ENCODE measurements around the gene ASH1L. TPM values are rescaled to one million over a fixed set of nuclear protein-coding genes. Genes with fewer than 3 reads are reported as not detected.
A peak's percentile ranks its signal among the peaks of the same experiment; 100 is the strongest.
"Not testable (repeated sequence)": the region's sequence is repeated elsewhere in the genome, so short reads cannot be mapped to it uniquely, and the experiment has no call there.

ASH1L gene
- total RNA-seq, 1 experiment from 2014 or later: 21.2 TPM

DNA sequence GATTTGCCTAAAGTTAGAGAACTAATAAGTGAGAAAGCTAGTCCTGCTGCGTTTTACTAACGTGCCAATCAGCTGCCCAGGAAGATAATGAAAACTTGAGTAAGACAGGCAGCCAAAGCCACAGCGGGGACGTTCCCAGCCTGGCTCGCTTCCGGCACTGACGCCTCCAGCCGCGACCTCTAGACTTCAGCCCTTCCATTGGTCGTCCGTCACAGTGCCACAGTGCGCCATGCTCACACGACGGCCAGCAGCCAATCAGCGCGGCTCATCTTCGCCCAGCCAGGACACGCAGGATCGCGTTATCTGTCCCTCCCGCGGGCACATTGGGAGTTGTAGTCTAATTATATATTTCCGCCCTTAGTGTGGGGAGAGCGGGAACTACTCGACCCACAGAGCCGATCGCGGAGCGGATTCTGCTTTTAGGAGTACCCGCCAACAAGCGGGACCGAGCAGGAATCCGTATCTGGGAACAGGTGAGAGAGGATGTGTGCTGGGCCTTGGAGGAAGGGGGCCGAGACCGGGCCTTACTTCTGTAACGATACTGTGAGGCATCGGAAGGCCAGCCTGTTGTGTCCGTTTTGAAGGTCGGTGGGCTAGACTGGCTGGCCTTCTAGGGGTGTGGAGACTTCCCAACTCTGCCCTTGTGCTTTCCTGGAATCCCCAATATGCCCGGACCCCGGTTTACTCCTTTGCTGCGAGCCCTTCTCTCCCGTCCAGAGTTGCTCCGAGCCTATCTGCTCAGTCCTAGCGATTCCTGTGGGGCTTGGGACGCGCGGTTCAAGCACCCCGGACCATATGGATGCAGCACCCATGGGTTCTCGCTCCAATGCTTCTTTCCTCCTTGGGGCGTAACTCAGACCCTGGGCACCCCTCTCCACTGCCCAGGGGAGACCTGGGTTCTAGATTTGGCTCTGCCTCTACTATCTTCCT is 253.8 kb downstream of the ASH1L start, which contains the start of gene FDPS:
TSS of gene FDPS (plus strand) at position 374 of the 930 bp plus-strand sequence. CDS start 924 bp downstream, outside the sequence.
- DNase-seq (ENCODE audit: low read depth, low spot score): peak; percentile 100
- in situ Hi-C loops (cut with HindIII; ENCODE audit: low pct_unique_long_range_greater_than_20kb, low sequenced_read_pairs): no loop called here

DNA sequence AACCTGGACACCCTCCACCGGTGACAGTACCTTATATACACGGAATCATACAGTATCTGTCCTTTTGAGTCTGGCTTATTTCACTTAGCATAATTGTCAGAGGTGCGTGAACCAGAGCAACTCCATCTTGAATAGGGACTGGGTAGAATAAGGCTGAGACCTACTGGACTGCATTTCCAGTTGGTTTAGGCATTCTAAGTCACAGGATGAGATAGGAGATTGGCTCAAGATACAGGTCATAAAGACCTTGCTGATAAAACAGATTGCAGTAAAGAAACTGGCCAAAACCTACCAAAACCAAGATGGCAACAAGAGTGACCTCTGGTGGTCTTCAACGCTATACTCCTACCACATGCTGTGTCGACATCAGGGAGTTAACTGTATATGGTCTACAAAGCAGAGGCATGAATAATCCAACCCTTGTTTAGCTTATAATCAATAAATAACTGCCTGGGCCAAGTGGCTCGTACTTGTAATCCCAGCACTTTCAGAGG is 255.3 kb downstream of the ASH1L start:
- DNase-seq (ENCODE audit: low read depth, low spot score): peak; percentile 85

DNA sequence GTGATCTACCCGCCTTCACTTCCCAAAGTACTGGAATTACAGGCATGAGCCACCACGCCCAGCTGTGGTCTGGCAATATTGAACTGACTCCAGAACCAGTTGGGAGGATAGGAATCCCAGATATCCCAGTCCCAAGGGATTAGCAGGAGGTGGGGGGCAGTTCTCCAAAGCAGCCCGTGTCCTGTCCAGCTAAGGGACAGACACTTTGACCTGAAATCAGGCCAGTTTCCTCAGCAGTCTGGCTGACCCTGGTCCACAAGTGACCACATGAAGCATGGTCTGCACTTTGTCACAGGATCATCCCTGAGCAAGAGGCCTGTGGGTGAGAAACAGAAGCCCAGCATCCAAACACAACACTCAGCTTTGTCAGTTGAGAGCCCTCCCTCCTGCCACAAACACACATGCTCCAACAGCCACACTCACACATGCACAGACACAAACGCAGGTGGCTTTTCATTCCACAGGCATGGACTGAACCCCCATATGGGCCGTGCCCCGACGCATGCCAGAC is 256.7 kb downstream of the ASH1L start:
- in situ Hi-C loops (cut with HindIII; ENCODE audit: low pct_unique_long_range_greater_than_20kb, low sequenced_read_pairs): no loop called here
- DNase-seq (ENCODE audit: low read depth, low spot score): no peak

More for the DNA sequence above, 255.3 kb downstream of the ASH1L start:
- in situ Hi-C loops (cut with HindIII; ENCODE audit: low pct_unique_long_range_greater_than_20kb, low sequenced_read_pairs): no loop called here

DNA sequence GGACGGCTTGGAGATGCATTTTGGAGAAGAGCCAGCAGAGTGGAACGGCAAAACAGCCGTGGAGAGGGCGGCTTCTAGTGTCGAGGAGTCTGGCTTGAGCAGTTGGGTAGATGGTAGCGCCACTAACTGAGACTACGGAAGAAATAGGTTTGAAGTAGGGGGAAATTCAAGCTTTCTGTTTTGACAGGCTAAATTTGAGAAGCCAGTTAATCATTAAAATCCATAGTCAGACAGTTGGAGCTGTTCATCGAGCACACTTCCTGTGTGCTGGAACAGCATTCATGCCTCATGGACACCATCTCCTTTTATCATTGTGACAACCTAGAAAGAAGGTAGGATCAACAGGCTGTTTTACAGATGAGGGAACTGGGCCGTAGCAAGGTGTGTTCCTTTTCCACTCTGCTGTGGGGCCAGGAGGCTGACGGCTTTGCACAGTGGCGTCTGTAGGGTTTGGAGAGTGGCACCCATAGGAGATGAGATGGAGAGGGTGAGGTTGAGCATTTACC is 258.0 kb downstream of the ASH1L start:
- in situ Hi-C loops (cut with HindIII; ENCODE audit: low pct_unique_long_range_greater_than_20kb, low sequenced_read_pairs): no loop called here
- DNase-seq (ENCODE audit: low read depth, low spot score): no peak

DNA sequence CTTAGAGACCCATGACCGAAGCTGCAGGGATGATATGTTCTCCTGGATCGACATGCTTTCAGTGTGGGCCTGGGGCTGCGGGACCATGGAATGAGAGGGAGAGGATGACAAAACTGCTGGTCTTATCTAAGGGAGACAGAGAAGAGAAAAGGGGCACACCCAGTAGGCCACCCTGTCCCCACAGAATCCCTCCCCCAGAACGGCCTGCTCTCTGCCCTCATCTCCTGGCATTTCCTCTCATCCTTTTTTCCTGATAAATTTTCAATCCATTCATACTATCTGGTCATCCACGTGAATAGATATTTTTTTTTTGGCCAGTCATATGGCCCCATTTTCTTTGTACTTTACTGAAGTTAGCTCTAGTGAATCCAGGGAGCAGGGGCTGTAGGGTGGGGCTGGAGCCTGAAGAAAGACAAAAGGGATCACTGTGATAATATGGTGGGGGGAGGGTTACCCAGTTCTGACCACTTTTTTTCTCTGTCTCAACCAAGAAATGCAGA is 261.2 kb downstream of the ASH1L start, which contains the start of gene PKLR:
TSS of gene PKLR (minus strand) at position 97 of the 500 bp plus-strand sequence. CDS start at position 54, 43 bp downstream.
- DNase-seq (ENCODE audit: low read depth, low spot score): no peak
- in situ Hi-C loops (cut with HindIII; ENCODE audit: low pct_unique_long_range_greater_than_20kb, low sequenced_read_pairs): no loop called here

DNA sequence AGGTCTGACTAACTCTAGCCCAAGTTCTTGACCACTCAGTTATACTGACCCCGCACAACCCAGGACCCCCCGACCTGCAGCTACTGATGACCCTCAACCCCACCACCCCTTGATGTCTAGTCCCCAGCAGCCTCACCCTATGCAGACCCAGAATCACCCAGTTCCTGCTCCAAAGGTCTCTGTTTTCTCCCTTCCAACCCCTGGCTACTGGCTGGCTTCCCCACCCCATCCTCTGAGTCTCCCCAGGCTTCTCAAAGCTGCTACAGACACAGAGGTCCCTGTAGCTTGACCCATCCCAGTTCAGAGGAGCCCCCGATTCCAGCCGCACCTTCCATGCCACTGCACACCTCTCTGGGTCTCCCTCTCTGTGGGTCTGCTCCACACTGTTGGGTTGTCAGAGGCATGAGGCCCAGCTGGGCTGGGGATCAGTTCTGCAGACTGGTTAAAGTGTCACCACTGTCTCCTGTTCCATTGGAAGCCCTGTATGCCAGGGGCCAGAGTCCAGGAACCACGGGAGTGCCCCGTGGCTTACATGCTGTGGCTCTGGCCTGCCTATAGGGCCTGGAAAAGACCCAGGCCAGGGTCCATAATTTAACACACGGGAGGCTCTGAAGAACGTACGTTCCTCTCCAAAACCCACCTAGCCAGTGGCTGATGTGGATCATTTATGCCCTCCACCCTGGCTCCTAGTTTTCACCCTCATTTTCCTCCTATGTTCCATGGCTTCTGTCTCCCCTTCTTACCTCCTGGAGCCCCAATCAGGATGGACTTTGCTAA is 261.9 kb downstream of the ASH1L start:
- DNase-seq (ENCODE audit: low read depth, low spot score): no peak
- in situ Hi-C loops (cut with HindIII; ENCODE audit: low pct_unique_long_range_greater_than_20kb, low sequenced_read_pairs): no loop called here

DNA sequence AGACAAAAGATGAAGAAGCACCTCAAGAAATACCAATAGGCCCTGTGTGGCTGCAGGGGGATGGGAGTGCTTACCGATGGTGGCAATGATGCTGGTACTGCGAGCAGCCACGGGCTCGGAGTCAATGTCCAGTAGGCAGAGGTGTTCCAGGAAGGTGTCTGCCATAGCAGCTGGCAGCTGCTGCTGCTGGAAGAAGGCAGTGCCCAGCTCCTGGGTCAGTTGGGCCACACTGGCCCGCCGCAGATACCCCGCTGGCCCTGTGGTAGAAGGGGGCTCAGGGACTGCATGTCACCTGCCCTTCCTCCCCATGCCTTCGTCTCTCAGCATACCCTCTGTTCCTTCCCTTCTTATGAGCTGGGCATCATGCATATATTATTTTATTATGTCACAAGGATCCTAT is 262.6 kb downstream of the ASH1L start:
- in situ Hi-C loops (cut with HindIII; ENCODE audit: low pct_unique_long_range_greater_than_20kb, low sequenced_read_pairs): no loop called here
- DNase-seq (ENCODE audit: low read depth, low spot score): no peak

DNA sequence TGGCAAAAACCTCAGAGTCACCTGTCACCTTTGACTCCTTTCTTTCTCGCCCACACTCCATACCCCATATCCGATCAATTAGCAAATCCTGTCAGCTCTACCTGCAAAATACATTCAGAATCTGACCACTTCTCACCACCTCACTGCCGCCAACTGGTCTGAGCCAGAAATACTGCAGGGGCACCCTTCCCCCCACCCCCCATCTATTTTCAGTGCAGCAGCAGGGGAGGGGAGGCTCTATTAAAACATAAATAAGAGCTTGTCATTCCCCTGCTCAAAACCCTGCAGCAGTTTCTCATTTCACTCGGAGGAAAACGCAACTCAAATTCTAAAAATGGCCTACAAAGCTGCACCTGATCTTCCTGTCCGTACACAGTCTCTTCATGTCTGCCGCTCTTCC is 265.2 kb downstream of the ASH1L start:
- DNase-seq (ENCODE audit: low read depth, low spot score): no peak
- in situ Hi-C loops (cut with HindIII; ENCODE audit: low pct_unique_long_range_greater_than_20kb, low sequenced_read_pairs): no loop called here

DNA sequence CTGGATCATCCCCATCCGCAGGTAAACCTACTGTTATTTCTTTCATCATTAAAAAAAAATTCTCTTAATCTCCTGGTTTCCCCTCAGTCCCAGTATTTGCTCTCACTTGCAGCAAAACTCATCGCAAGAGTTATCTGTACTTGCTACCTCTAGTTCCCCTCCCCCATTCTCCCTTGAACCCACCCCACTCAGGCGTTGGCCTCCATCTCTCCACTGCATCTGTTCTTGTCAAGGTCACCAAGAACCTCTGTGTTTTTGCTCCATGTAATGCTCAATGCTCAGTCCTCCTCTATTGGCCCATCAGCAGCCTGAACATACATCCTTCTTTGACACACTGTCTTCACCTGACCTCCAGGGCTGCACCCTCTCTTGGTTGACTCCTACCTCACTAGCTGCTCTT is 265.9 kb downstream of the ASH1L start:
- DNase-seq (ENCODE audit: low read depth, low spot score): no peak
- in situ Hi-C loops (cut with HindIII; ENCODE audit: low pct_unique_long_range_greater_than_20kb, low sequenced_read_pairs): no loop called here

DNA sequence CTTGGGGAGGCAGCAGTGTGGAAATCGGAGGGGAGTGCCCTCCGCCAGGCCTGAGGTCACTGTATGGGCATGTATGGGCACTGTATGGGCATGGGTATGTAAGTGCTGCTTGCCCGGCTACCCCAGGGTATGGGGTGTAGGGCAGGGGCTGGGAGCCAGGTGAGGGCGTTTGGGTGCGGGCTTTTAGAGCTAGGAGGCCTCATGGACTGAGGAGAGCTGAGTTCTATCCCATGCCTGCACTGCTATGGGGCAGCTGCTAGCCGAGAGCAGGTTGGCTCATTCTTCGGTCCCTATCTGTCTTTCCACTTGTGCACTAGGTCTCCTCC is 266.7 kb downstream of the ASH1L start:
- in situ Hi-C loops (cut with HindIII; ENCODE audit: low pct_unique_long_range_greater_than_20kb, low sequenced_read_pairs): no loop called here
- DNase-seq (ENCODE audit: low read depth, low spot score): no peak

DNA sequence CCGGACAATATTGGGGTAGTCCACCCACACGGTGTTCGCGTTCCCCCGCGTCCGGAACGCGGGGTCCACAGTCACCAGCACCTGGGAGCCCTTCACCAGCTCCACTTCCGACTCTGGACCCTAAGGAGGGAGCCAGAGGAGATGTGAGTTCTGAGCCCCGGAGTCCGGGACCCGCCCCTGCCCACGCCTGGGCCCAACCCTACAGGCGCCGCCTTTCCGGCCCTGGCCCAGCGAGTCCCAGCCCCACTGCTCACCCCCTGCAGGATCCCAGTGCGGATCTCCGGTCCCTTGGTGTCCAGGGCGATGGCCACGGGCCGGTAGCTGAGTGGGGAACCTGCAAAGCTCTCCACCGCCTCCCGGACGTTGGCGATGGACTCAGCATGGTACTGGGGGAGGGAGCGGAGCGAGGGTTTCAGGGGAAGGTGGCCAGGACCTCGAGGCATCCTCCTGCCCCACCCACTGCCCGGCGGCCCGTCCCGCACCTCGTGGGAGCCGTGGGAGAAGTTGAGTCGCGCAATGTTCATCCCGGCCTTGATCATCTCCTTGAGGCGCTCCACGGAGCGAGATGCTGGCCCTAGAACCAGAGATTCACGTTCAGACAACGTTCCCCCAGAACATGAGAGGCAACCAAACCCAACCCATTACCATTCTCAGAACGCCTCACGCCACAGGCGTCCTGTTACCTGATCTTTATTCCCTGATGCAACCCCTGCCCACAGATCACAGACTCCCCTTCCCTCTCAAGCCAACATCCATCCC is 267.2 kb downstream of the ASH1L start:
- in situ Hi-C loops (cut with HindIII; ENCODE audit: low pct_unique_long_range_greater_than_20kb, low sequenced_read_pairs): no loop called here
- DNase-seq (ENCODE audit: low read depth, low spot score): no peak

DNA sequence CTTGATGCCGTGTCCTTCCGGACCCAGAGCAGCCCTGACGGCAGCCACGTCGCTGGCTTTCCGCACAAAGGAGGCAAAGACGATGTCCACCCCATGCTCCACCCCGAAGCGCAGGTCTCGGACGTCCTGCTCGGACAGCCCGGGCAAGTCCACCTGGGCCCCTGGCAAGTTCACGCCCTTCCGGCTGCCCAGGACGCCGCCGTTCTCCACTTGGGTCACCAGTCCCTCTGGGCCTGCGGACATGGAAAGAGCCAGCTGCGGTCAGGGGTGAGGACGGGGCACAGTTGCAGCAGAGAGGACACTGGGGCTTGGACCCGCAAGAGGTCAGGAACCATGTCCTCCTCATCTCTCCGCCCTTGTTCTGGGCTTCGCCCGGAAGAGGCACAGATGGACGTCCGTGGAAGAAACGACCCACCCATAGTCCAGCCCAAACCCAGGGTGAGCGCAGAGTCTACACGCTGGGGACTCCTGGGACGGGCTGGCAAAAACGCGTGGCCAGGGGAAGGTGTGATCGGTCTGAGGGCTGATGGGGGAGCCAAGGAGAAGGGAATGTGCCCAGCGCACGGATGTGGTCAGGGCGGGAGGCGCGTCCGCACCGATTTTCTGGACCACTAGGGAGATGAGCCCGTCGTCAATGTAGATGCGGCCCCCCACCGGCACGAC is 268.0 kb downstream of the ASH1L start:
- in situ Hi-C loops (cut with HindIII; ENCODE audit: low pct_unique_long_range_greater_than_20kb, low sequenced_read_pairs): no loop called here
- DNase-seq (ENCODE audit: low read depth, low spot score): no peak

DNA sequence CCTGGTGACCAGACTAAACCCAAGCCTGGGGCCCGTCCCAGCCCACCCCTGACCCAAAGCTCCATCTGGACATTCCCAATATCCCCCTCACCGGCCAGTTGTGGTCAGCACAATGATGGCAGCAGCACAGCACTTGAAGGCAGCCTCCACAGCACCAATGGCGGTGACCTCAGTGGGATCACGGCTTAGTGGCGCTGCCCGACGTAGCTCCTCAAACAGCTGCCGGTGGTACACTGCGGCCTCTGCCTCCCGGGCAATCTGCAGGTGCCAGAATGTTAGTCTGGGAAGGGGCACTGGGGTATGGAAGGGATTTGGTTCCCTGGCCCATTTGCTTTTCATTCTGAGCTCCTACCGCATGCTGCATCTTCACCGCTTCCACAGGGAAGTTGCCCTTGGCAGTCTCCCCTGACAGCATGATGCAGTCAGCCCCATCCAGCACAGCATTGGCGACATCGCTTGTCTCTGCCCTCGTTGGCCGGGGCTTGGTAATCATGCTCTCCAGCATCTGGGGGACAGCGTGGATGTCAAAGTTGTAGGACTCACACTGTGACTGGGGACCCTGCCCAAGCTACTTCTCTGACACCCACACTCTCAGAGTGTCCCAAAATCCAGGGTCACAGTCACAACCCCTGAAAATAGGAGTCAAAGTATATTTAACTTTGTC is 269.4 kb downstream of the ASH1L start:
- in situ Hi-C loops (cut with HindIII; ENCODE audit: low pct_unique_long_range_greater_than_20kb, low sequenced_read_pairs): no loop called here
- DNase-seq (ENCODE audit: low read depth, low spot score): no peak

DNA sequence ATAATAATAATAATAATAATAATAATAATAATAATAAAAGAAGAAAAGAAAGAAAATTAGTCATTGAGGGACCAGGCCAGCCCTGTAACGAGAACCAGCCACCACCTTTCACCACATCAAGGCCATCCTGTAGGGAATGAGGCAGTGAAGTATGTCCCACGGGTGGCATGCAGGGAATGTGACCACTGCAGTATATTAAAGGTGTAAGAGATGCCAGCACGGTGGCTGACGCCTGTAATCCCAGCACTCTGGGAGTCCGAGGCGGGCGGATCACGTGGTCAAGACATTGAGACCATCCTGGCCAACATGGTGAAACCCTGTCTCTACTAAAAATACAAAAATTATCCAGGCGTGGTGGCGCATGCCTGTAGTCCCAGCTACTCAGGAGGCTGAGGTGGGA is 271.6 kb downstream of the ASH1L start:
- DNase-seq (ENCODE audit: low read depth, low spot score); in situ Hi-C loops (cut with HindIII; ENCODE audit: low pct_unique_long_range_greater_than_20kb, low sequenced_read_pairs): not testable (repeated sequence)

DNA sequence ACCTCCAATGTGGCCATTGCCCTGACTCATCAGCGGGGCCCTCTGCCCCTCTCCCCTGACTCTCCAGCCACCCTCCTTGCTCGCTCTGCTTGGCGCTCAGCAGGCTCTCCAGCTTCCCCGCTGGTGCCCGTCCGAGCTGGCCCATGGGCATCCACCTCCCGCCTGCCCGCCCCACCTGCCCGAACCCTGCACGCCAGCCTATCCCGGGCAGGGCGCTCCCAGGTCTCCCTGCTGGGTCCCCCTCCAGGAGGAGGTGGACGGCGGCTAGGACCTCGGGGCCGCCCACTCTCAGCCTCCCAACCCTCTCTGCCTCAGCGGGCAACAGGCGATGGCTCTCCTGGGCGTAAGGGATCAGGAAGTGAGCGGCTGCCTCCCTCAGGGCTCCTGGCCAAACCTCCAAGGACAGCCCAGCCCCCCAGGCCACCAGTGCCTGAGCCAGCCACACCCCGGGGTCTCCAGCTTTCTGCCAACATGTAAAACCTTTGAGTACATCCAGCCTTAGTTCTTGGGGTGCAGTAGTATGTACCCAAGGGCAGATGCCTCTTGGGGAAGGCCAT is 274.5 kb downstream of the ASH1L start:
- in situ Hi-C loops (cut with HindIII; ENCODE audit: low pct_unique_long_range_greater_than_20kb, low sequenced_read_pairs): no loop called here
- DNase-seq (ENCODE audit: low read depth, low spot score): no peak

DNA sequence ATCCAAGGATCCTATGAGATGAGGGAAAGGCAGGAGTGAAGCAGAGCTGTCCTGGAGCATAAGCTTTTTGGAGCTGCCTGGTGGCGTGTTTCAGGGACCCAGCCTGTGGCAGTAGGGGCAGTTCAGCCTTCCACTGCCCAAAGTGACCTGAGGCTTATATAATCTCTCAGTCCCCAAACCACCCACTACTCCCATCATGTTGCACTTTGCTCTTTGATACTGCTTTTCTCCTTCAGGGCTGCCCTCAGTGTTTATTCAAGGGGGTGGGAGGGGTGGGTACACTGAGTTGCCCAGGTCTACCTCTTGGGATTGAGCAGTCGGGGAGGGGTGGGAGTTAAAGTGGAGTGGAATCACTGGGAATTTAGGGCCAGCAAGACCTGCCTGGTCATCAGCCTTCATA is 276.1 kb downstream of the ASH1L start:
- no peak for DNase-seq (ENCODE audit: low read depth, low spot score)
- in situ Hi-C loops (cut with HindIII; ENCODE audit: low pct_unique_long_range_greater_than_20kb, low sequenced_read_pairs): no loop called here

All from SK-MEL-5 (cell line).